K562 (cell line): ENCODE measurements around the gene SLC15A1. TPM values are rescaled to one million over a fixed set of nuclear protein-coding genes. Genes with fewer than 3 reads are reported as not detected.
A peak's percentile ranks its signal among the peaks of the same experiment; 100 is the strongest.

ENCODE experiments used
- ATAC-seq: fragments of 200-7000 bp; cut with Tn5 transposase; 3 replicates; pipeline ENCODE4 v1.9.1; 2020; ENCODE audit warnings: moderate library complexity
- BruUV-seq: library from RNA; stranded (reverse); fragments of 400-500 nt; replicated peaks from 2 replicates; lab custom pipeline; 2021; lab: Mats Ljungman, UMichigan
- CTCF ChIA-PET: fragments of 300-600 bp; formaldehyde crosslinking; extraction: SDS; loops from one replicate; lab custom pipeline; 2021; ENCODE audit warnings: low intra/inter-chr PET ratio; lab: Yijun Ruan, JAX
- POLR2A ChIA-PET: fragments of 300-600, 350-650 bp; sonication (Branson Sonifier 250); formaldehyde crosslinking; extraction: SDS; loops from one replicate; lab custom pipeline; 2021; ENCODE audit warnings: antibody characterized with exemption, inconsistent platforms; lab: Yijun Ruan, JAX
- DNase-seq, 4 experiments: peaks; one replicate each; pipeline versions ENCODE4 v3.0.0 to v3.0.0-alpha.2; 2011 to 2018; ENCODE audit warnings: low spot score in 3 of 4, mixed read lengths in 3 of 4; ENCODE audit errors: extremely low read depth in 1 of 4
- FAIRE-seq: peaks from 2 replicates; lab custom pipeline; 2011; peaks lifted over from hg19 to GRCh38; lab: Jason Lieb, UNC
- H2AFZ ChIP-seq: 2 replicates; pipeline ENCODE4 v1.6.0; 2011; ENCODE audit warnings: low read depth, low read length, control low read depth, inconsistent platforms
- H3K27ac ChIP-seq: fragments of 200-600 bp; 3 replicates; pipeline ENCODE4 v1.8.0; 2011; ENCODE audit warnings: low read depth, mild to moderate bottlenecking, control low read depth, inconsistent platforms, low read length, moderate library complexity, mixed read lengths; ENCODE audit errors: extremely low read depth
- H3K27me3 ChIP-seq, 2 experiments: fragments of 300-600 bp in 1 of 2; 2 replicates in 1 of 2; 3 replicates in 1 of 2; pipeline versions ENCODE4 v1.6.0 to v1.8.0; 2011; ENCODE audit warnings: inconsistent platforms in 2 of 2, low read length in 2 of 2, mild to moderate bottlenecking in 1 of 2, mixed read lengths in 1 of 2, moderate library complexity in 1 of 2; ENCODE audit not compliant: control insufficient read depth in 2 of 2, insufficient read depth in 2 of 2
- H3K36me3 ChIP-seq: fragments of 300-600 bp; 3 replicates; pipeline ENCODE4 v1.8.0; 2011; ENCODE audit warnings: mild to moderate bottlenecking, low read length, inconsistent platforms; ENCODE audit not compliant: control insufficient read depth, insufficient read depth
- H3K4me1 ChIP-seq, 2 experiments: fragments of 200-600 bp in 1 of 2; replicated peaks in 1 of 2; 2 replicates in 1 of 2; 3 replicates in 1 of 2; pipeline versions ENCODE4 v1.5.1 to v1.8.0; 2011; ENCODE audit warnings: inconsistent platforms in 2 of 2, low read length in 2 of 2, mild to moderate bottlenecking in 1 of 2, mixed read lengths in 1 of 2, moderate library complexity in 1 of 2; ENCODE audit not compliant: control insufficient read depth in 2 of 2, insufficient read depth in 2 of 2
- H3K4me2 ChIP-seq: 2 replicates; pipeline ENCODE4 v1.6.1; 2011; ENCODE audit warnings: low read length, control low read depth, inconsistent platforms, mixed read lengths; ENCODE audit not compliant: insufficient read depth
- H3K4me3 ChIP-seq: fragments of 200-600 bp; sonication (generic), shearing (Covaris generic); 2 replicates; pipeline ENCODE4 v1.5.1; 2016; ENCODE audit warnings: control low read depth, inconsistent platforms
- H3K79me2 ChIP-seq: fragments of 200-600 bp; 3 replicates; pipeline ENCODE4 v1.8.0; 2011; ENCODE audit warnings: low read length, inconsistent platforms; ENCODE audit not compliant: control insufficient read depth, insufficient read depth
- H3K9ac ChIP-seq, 2 experiments: 2 replicates each; pipeline versions ENCODE4 v1.6.0 to v1.6.1; 2011; ENCODE audit warnings: low read depth in 2 of 2, low read length in 2 of 2, control low read depth in 1 of 2, inconsistent platforms in 1 of 2, mild to moderate bottlenecking in 1 of 2, mixed read lengths in 1 of 2; ENCODE audit not compliant: insufficient read depth in 1 of 2
- H3K9me1 ChIP-seq: one replicate; pipeline ENCODE4 v1.6.0; 2011; ENCODE audit warnings: inconsistent platforms, mild to moderate bottlenecking, low read length, moderate library complexity; ENCODE audit not compliant: control insufficient read depth, insufficient read depth
- H3K9me3 ChIP-seq: replicated peaks from 2 replicates; pipeline ENCODE4 v1.5.1; 2011; ENCODE audit warnings: low read depth, low read length, inconsistent platforms; ENCODE audit not compliant: control insufficient read depth, insufficient read depth
- H4K20me1 ChIP-seq: replicated peaks from 2 replicates; pipeline ENCODE4 v1.6.1; 2011; ENCODE audit warnings: low read length, inconsistent platforms, mixed read lengths; ENCODE audit not compliant: control insufficient read depth, insufficient read depth
- NFIC ChIP-seq: fragments of 450-650 bp; IDR thresholded peaks from 2 replicates; pipeline ENCODE4 v1.6.1; 2017; ENCODE audit warnings: mild to moderate bottlenecking, inconsistent platforms
- RAD51 ChIP-seq: fragments of 450-650 bp; IDR thresholded peaks from 2 replicates; pipeline ENCODE4 v1.7.1; 2016; ENCODE audit warnings: low read depth, mild to moderate bottlenecking, borderline replicate concordance
- ZNF143 ChIP-seq: sonication (generic); formaldehyde crosslinking; IDR thresholded peaks from 2 replicates; pipeline ENCODE4 v1.9.0; 2022; ENCODE audit warnings: mild to moderate bottlenecking, missing genetic modification reagents
- WGBS: fragments of 100-300 bp; shearing (Covaris generic); methylation state at CpG from one replicate; pipeline ENCODE4 v1.1.6; 2016; ENCODE audit warnings: low coverage, mixed read lengths; ENCODE audit not compliant: insufficient coverage; ENCODE audit errors: missing lambda C conversion rate; 5-methylcytosine and 5-hydroxymethylcytosine counted together
- in situ Hi-C: fragments of 300-500 bp; cut with MboI; formaldehyde crosslinking; loops from 4 replicates; pipeline ENCODE4 v1.15.0; 2018; ENCODE audit warnings: inconsistent platforms, mixed read lengths
- intact Hi-C: fragments of 100-400 bp; cut with micrococcal nuclease; formaldehyde crosslinking; loops from 2 replicates; pipeline ENCODE4 v1.14.2; 2022
- polyA plus RNA-seq, 8 experiments: library from polyadenylated mRNA; depleted of rRNA in 4 of 8; stranded (reverse) in 5 of 8; unstranded in 3 of 8; fragments of >200 nt; fragmentation: Nextera tagmentation in 2 of 8; fragmentation: Illumina TruSeq in 1 of 8; extraction: Ambion mirVana in 2 of 8; extraction: Trizol in 1 of 8; gene quantifications; 2 replicates each; pipeline versions ENCODE4 v1.2.1 to v1.2.3, GENCODE V29; 2011 to 2014; ENCODE audit warnings: inconsistent platforms in 1 of 8, missing spikeins in 1 of 8
- total RNA-seq, 7 experiments: library from RNA; depleted of rRNA in 6 of 7; stranded (reverse); fragments of >200 nt in 6 of 7; fragmentation: Illumina TruSeq in 2 of 7; extraction: Trizol in 2 of 7; gene quantifications; 2 replicates each; pipeline versions ENCODE4 v1.2.1 to v1.2.3, GENCODE V29; 2011 to 2021; ENCODE audit warnings: low replicate concordance in 1 of 7
- TF ChIP-seq, protein P1 (sequence below): sonication (generic); formaldehyde crosslinking; IDR thresholded peaks from 2 replicates; pipeline ENCODE4 v1.8.1; 2022; ENCODE audit warnings: missing genetic modification reagents

SLC15A1 gene
- total and polyA plus RNA-seq, 9 of the 15 experiments (the other 6 are each of a cell fraction or from before 2014, with no cell fraction given) = not detected

DNA sequence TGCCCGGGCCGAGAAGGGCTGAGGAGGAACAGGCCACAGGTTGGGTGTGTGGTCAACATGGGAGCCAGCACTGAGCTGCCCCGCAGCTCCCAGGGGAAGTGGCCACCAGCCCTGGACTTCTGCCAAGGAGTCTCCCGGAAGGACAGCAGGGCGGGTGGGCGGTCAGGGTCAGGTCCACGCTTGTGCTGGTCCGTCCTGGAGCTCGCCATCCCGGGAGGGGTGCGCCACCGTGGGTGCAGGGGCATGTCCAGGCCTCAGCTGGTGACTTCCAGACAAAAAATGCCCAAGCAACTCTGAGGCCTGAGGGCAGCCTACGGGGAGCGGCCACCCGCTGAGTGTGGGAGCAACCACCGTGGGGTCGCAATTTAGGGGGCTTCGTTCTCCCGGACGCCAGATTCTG, 21.4 kb upstream of the SLC15A1 start:
- no peaks in the 10 kb centered on the region for H3K9me3 ChIP-seq
- no peaks in the 10 kb centered on the region for H3K79me2 ChIP-seq
- ChIA-PET CTCF (no interaction called here), POLR2A (interaction anchor here (0.7 kb wide), 1 partner anchor 34 kb away, joined by 5 read pairs; no protein-coding TSS in a partner anchor)
- H3K27ac ChIP-seq = no peak overlapping the region
- intact Hi-C loops = no loop called here
- H3K27me3 ChIP-seq = peaks cover 19 to 65% of the 10 kb centered on the region in 2 experiments
- no peaks in the 10 kb centered on the region for H3K9me1 ChIP-seq
- 0% methylated on average over 12 of the region's 20 CpGs for WGBS
- H3K9ac ChIP-seq = no peak overlapping the region
- H3K4me2 ChIP-seq = no peak overlapping the region
- in situ Hi-C loops = no loop called here
- H3K36me3 ChIP-seq = no peaks in the 10 kb centered on the region
- no peaks in the 10 kb centered on the region for H4K20me1 ChIP-seq
- BruUV-seq = no TSS peak
- no peak overlapping the region for H2AFZ ChIP-seq
- TF ChIP-seq, protein P1, sequence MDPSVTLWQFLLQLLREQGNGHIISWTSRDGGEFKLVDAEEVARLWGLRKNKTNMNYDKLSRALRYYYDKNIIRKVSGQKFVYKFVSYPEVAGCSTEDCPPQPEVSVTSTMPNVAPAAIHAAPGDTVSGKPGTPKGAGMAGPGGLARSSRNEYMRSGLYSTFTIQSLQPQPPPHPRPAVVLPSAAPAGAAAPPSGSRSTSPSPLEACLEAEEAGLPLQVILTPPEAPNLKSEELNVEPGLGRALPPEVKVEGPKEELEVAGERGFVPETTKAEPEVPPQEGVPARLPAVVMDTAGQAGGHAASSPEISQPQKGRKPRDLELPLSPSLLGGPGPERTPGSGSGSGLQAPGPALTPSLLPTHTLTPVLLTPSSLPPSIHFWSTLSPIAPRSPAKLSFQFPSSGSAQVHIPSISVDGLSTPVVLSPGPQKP (CRISPR knock-in tag) = no peak
- 0 out of 2 replicates have a peak, but pooled peaks have one; percentile 7 for TF ChIP-seq NFIC
- no peak for TF ChIP-seq ZNF143 (CRISPR knock-in tag)
- no peak for TF ChIP-seq RAD51
- TF ChIP-seq, all 486 proteins: peak for 1
- peaks cover 0 to 5% of the 10 kb centered on the region in 2 experiments; a peak in 2 of 5 replicates for H3K4me1 ChIP-seq
- ATAC-seq (no peak), DNase-seq (no peak), FAIRE-seq (no peak)
- no peak overlapping the region for H3K4me3 ChIP-seq
